RWPE2 (cell line): ENCODE results near the gene PRPF39.

Source experiments
- ATAC-seq: fragments of 200-7000 bp; cut with Tn5 transposase; 3 replicates; pipeline ENCODE4 v1.9.1; 2021; ENCODE audit warnings: low read depth
- DNase-seq: peaks from one replicate; pipeline ENCODE4 v3.0.0-alpha.2; 2020; ENCODE audit warnings: low spot score
- H3K27ac ChIP-seq: fragments of 450-650 bp; 2 replicates; pipeline ENCODE4 v1.5.1; 2017; ENCODE audit warnings: mild to moderate bottlenecking; ENCODE audit not compliant: poor library complexity, severe bottlenecking
- H3K27me3 ChIP-seq: fragments of 250-450 bp; sonication (Bioruptor Pico); 2 replicates; pipeline ENCODE4 v1.5.1; 2021; ENCODE audit warnings: mild to moderate bottlenecking, moderate library complexity; ENCODE audit not compliant: insufficient read depth, poor library complexity, severe bottlenecking
- H3K36me3 ChIP-seq: fragments of 250-450 bp; sonication (Bioruptor Pico); 2 replicates; pipeline ENCODE4 v1.5.1; 2020; ENCODE audit warnings: low read depth, mild to moderate bottlenecking, moderate library complexity
- H3K4me1 ChIP-seq: fragments of 250-450 bp; sonication (Bioruptor Pico); 2 replicates; pipeline ENCODE4 v1.5.1; 2021; ENCODE audit warnings: mild to moderate bottlenecking, moderate library complexity; ENCODE audit not compliant: insufficient read depth, poor library complexity, severe bottlenecking
- H3K4me3 ChIP-seq: fragments of 250-450 bp; sonication (Bioruptor Pico); 2 replicates; pipeline ENCODE4 v1.5.1; 2021; ENCODE audit warnings: mild to moderate bottlenecking, moderate library complexity; ENCODE audit not compliant: severe bottlenecking
- H3K9me3 ChIP-seq: fragments of 250-450 bp; sonication (Bioruptor Pico); 2 replicates; pipeline ENCODE4 v1.5.1; 2021; ENCODE audit warnings: mild to moderate bottlenecking, moderate library complexity; ENCODE audit not compliant: severe bottlenecking
- TF ChIP-seq, protein P1 (sequence below): fragments of 450-650 bp; IDR thresholded peaks from one replicate; pipeline ENCODE4 v1.5.1; 2017; ENCODE audit warnings: mild to moderate bottlenecking, moderate library complexity; ENCODE audit not compliant: poor library complexity, severe bottlenecking

The PRPF39 gene

GRCh38 chr14:45103806-45104205, 19.9 kb downstream of the PRPF39 start:
- no peak overlapping the region for H3K27ac ChIP-seq
- H3K36me3 ChIP-seq: peaks cover 96% of the 10 kb centered on the region
- TF ChIP-seq, protein P1, sequence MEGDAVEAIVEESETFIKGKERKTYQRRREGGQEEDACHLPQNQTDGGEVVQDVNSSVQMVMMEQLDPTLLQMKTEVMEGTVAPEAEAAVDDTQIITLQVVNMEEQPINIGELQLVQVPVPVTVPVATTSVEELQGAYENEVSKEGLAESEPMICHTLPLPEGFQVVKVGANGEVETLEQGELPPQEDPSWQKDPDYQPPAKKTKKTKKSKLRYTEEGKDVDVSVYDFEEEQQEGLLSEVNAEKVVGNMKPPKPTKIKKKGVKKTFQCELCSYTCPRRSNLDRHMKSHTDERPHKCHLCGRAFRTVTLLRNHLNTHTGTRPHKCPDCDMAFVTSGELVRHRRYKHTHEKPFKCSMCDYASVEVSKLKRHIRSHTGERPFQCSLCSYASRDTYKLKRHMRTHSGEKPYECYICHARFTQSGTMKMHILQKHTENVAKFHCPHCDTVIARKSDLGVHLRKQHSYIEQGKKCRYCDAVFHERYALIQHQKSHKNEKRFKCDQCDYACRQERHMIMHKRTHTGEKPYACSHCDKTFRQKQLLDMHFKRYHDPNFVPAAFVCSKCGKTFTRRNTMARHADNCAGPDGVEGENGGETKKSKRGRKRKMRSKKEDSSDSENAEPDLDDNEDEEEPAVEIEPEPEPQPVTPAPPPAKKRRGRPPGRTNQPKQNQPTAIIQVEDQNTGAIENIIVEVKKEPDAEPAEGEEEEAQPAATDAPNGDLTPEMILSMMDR: no peak
- H3K27me3 ChIP-seq: no peaks in the 10 kb centered on the region
- ATAC-seq (no peak), DNase-seq (no peak)
- H3K4me3 ChIP-seq: no peak overlapping the region
- H3K4me1 ChIP-seq: no peaks in the 10 kb centered on the region
- H3K9me3 ChIP-seq: no peaks in the 10 kb centered on the region

- H3K4me3 ChIP-seq: no peak overlapping the region
- TF ChIP-seq, protein P1: no peak
- peaks cover 96% of the 10 kb centered on the region for H3K36me3 ChIP-seq
- H3K9me3 ChIP-seq: no peaks in the 10 kb centered on the region
- H3K27ac ChIP-seq: no peak overlapping the region
- no peaks in the 10 kb centered on the region for H3K27me3 ChIP-seq
- no peak for ATAC-seq
- no peak for DNase-seq
- no peaks in the 10 kb centered on the region for H3K4me1 ChIP-seq
Observed at GRCh38 chr14:45104561-45104960, 20.6 kb downstream of the PRPF39 start.

DNA sequence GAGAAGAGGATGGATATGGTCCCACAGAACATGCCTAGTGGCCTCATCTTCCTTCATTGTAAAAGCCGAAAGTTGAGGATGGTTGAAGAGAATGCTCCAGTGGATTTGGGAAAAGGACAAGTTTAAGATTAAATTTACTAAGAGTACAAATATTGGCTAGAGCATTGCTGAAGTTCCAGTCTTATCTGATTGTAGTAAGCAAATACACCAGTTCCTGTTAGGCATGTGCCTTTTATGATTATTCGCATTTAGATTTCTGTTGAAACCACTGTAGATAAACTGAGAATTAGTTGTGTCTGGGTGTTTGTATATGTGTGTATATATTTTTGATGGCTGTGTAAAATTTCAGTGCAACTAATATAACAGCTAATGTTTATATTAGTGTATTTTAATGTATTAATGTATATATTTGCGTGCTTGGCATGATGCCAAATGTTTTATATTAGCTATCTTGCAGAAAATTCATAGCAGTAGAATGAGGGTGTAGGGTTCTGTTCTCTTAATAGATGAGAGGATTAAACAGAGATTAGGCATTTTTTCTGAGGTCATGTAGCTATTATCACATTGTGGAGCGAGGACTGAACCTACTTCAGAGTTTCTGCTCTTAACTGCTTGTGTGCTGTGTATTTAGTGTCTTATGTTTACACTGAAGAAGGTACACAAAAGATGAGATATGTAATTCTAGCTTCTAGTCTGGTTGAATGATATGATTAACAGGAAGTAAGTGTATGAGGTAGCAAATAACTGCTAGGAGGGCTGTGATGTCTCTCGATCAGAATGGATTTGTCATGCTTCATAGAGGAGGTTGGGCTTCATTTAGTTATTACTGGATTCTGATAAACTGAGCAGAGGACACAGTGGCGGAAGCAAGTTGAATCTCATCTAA, 29.2 kb downstream of the PRPF39 start:
- TF ChIP-seq, protein P1: no peak
- DNase-seq (no peak), ATAC-seq (peak; percentile 59)
- no peaks in the 10 kb centered on the region for H3K9me3 ChIP-seq
- H3K36me3 ChIP-seq: peaks cover 98% of the 10 kb centered on the region
- no peak overlapping the region for H3K4me3 ChIP-seq
- peaks cover 13% of the 10 kb centered on the region for H3K4me1 ChIP-seq
- H3K27me3 ChIP-seq: no peaks in the 10 kb centered on the region
- peak overlapping the region; percentile 11 for H3K27ac ChIP-seq

DNA sequence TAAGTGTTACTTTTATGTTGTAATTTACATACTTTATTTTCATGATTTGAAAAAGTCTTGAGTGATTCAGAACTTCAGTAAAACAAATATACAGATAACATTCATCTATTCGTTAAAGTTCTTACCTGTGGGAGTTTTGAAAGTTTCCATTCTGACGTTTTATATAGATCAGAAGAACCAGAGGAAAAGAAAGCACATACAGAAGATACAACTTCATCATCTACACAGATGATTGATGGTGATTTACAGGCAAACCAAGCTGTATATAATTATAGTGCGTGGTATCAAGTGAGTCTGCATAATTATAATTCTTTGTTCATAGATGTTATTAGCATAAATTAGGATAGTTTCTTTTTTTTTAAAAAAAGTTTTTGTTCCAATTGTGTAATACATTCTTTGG, 30.4 kb downstream of the PRPF39 start:
- ATAC-seq: no peak
- Histone ChIP-seq H3K4me3 (no peak overlapping the region), H3K36me3 (peaks cover 98% of the 10 kb centered on the region)

More for the DNA sequence above, 30.4 kb downstream of the PRPF39 start:
- no peaks in the 10 kb centered on the region for H3K27me3 ChIP-seq
- peaks cover 13% of the 10 kb centered on the region for H3K4me1 ChIP-seq
- DNase-seq: no peak
- H3K27ac ChIP-seq: no peak overlapping the region
- H3K9me3 ChIP-seq: no peaks in the 10 kb centered on the region
- TF ChIP-seq, protein P1: no peak
